SK-N-SH treated with all-trans-retinoic acid at 6 μM for 48 hours (cell line): ENCODE measurements around the gene PDE1A.

Experiments used
- RARB ChIP-seq: fragments of 250-450 bp; sonication (Bioruptor Pico); IDR thresholded peaks from 2 replicates; pipeline ENCODE4 v1.8.0; 2021; ENCODE audit warnings: mild to moderate bottlenecking, moderate library complexity
- ZNF565 ChIP-seq: fragments of 450-650 bp; formaldehyde crosslinking; conservative IDR thresholded peaks from 2 replicates; pipeline ENCODE4 v1.5.0; 2020; ENCODE audit warnings: low read depth, mild to moderate bottlenecking, moderate library complexity
- ZNF70 ChIP-seq: fragments of 450-650 bp; formaldehyde crosslinking; IDR thresholded peaks from 2 replicates; pipeline ENCODE4 v1.5.0; 2020; ENCODE audit warnings: mild to moderate bottlenecking, moderate library complexity
- TF ChIP-seq, protein P1 (sequence below): fragments of 250-450 bp; sonication (Bioruptor Pico); IDR thresholded peaks from 2 replicates; pipeline ENCODE4 v1.5.1; 2020; ENCODE audit warnings: low read depth, mild to moderate bottlenecking, moderate library complexity
- TF ChIP-seq, protein P2 (sequence below): fragments of 250-450 bp; sonication (Bioruptor Pico); IDR thresholded peaks from 2 replicates; pipeline ENCODE4 v1.8.0; 2021; ENCODE audit warnings: low read depth, mild to moderate bottlenecking, moderate library complexity, borderline replicate concordance

DNA sequence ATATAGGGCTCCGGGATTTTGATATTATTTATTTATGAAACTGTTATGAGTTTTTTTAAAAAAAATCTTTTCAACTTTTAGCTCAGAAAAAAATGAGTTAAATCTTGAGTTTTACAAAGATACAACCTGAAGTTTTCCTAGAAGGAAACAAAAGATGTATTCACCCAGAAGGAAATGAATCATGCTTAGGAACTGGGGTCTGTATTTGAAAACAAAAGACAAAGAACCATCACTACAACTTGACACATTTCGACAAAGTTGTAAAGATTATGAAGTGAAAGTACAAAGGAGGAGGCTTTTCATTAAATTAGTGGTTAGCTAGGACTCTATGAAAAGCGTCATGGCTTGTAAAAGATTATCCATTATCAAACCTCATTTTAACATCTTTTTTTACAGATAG, 143.3 kb downstream of the PDE1A start:
- TF ChIP-seq RARB (no peak), ZNF565 (CRISPR knock-in tag) (no peak), ZNF70 (CRISPR knock-in tag) (no peak)
- TF ChIP-seq, protein P1, sequence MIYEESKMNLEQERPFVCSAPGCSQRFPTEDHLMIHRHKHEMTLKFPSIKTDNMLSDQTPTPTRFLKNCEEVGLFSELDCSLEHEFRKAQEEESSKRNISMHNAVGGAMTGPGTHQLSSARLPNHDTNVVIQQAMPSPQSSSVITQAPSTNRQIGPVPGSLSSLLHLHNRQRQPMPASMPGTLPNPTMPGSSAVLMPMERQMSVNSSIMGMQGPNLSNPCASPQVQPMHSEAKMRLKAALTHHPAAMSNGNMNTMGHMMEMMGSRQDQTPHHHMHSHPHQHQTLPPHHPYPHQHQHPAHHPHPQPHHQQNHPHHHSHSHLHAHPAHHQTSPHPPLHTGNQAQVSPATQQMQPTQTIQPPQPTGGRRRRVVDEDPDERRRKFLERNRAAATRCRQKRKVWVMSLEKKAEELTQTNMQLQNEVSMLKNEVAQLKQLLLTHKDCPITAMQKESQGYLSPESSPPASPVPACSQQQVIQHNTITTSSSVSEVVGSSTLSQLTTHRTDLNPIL (CRISPR knock-in tag) = no peak
- TF ChIP-seq, protein P2, sequence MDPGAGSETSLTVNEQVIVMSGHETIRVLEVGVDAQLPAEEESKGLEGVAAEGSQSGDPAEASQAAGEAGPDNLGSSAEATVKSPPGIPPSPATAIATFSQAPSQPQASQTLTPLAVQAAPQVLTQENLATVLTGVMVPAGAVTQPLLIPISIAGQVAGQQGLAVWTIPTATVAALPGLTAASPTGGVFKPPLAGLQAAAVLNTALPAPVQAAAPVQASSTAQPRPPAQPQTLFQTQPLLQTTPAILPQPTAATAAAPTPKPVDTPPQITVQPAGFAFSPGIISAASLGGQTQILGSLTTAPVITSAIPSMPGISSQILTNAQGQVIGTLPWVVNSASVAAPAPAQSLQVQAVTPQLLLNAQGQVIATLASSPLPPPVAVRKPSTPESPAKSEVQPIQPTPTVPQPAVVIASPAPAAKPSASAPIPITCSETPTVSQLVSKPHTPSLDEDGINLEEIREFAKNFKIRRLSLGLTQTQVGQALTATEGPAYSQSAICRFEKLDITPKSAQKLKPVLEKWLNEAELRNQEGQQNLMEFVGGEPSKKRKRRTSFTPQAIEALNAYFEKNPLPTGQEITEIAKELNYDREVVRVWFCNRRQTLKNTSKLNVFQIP (CRISPR knock-in tag) = no peak
